ENCODE measurements around the gene IVNS1ABP.
"Not testable (repeated sequence)": the region's sequence is repeated elsewhere in the genome, so short reads cannot be mapped to it uniquely, and the experiment has no call there.

IVNS1ABP gene

DNA sequence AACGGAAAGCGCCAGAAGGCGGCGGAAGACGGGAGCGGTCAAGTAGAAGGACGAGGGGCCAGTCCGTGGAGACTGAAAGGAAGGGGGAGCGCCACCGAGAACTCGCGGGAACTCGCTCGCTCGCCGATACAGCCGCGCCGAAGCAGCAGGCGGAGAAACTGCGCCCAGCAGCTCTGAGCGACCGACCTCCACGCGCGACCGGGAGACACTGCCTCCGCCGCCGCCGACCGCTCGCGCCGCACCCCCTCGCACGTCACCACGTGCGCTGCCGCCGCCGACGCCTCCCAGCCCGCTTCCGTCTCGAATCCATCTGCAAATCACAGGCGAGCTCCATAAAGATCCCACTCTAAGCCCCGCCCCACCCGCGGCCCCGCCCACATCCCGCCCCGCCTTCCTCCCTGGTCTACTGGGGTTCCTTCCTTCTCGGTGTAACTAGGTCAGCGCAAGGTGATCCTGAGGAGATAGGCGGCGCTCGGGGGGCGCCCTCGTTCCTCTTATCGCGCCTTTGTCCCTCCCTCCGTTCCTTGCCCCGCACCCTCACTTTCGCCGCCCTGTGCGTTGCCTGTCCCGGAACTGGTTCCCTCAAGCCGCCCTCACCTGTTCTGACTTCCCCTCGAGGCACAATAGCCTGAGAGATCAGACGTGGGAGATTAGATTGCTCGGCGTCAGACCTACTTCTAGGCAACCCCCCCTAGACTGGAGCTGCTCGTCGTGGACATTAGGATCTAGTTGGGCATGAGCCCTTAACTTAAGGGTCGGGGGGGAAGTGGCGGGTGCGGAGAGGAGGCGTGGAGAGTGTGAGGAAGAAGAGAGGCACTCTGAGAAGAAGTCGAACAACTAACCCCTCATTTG is at the start of gene IVNS1ABP:
Gene IVNS1ABP (minus strand): TSS at position 210 of the 852 bp plus-strand sequence. CDS start 7,750 bp downstream, outside the sequence.
- TF ChIP-seq, protein P1, sequence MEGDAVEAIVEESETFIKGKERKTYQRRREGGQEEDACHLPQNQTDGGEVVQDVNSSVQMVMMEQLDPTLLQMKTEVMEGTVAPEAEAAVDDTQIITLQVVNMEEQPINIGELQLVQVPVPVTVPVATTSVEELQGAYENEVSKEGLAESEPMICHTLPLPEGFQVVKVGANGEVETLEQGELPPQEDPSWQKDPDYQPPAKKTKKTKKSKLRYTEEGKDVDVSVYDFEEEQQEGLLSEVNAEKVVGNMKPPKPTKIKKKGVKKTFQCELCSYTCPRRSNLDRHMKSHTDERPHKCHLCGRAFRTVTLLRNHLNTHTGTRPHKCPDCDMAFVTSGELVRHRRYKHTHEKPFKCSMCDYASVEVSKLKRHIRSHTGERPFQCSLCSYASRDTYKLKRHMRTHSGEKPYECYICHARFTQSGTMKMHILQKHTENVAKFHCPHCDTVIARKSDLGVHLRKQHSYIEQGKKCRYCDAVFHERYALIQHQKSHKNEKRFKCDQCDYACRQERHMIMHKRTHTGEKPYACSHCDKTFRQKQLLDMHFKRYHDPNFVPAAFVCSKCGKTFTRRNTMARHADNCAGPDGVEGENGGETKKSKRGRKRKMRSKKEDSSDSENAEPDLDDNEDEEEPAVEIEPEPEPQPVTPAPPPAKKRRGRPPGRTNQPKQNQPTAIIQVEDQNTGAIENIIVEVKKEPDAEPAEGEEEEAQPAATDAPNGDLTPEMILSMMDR (conservative IDR thresholded peaks at IDR 0.05; ENCODE audit: low read length): peak; percentile 31
- peak; percentile 93 for DNase-seq (ENCODE audit: low read depth)
- peak within 1 kb of the TSS; percentile 89 for H3K4me3 ChIP-seq (ENCODE audit: low read length)

GRCh38 chr1:185365951-185366350 is 48.9 kb upstream of the IVNS1ABP start:
- H3K4me3 ChIP-seq (ENCODE audit: low read length): no peak overlapping the region
- no peak for DNase-seq (ENCODE audit: low read depth)
- TF ChIP-seq, protein P1 (conservative IDR thresholded peaks at IDR 0.05; ENCODE audit: low read length): no peak

DNA sequence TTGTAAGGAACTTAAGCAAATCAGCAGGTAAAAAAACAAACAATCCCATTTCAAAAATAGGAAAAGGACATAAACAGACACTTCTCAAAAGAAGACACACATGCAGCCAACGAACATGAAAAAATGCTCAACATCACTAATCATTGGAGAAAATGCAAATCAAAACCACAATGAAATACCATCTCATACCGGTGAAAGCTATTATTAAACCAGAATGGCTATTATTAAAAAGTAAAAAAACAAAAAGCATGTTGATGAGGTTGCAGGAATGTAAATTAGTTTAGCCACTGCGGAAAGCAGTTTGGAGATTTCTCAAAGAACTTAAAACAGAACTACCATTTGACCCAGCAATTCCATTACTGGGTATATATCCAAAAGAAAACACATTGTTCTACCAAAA is 47.5 kb upstream of the IVNS1ABP start:
- H3K4me3 ChIP-seq (ENCODE audit: low read length); DNase-seq (ENCODE audit: low read depth): not testable (repeated sequence)

- no peak overlapping the region for H3K4me3 ChIP-seq (ENCODE audit: low read length)
- TF ChIP-seq, protein P1 (conservative IDR thresholded peaks at IDR 0.05; ENCODE audit: low read length): no peak
- no peak for DNase-seq (ENCODE audit: low read depth)
Measured at GRCh38 chr1:185363205-185363604, 46.2 kb upstream of the IVNS1ABP start.

DNA sequence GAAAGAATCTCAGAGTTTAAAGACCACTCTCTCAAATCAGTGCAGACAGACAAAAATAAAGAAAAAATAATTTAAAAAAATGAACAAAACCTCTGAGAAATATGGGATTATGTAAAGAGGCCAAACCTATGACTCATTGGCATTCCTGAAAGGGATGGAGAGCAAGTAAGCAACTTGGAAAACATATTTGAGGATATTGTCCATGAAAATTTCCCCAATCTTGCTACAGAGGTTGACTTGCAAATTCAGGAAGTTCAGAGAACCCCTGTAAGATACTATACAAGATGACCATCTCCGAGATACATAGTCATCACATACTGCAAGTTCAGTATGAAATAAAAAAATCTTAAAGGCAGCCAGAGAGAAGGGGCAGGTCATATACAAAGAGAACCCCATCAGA is 43.7 kb upstream of the IVNS1ABP start:
- H3K4me3 ChIP-seq (ENCODE audit: low read length): no peak overlapping the region
- TF ChIP-seq, protein P1 (conservative IDR thresholded peaks at IDR 0.05; ENCODE audit: low read length): no peak
- DNase-seq (ENCODE audit: low read depth): peak; percentile 68

- H3K4me3 ChIP-seq (ENCODE audit: low read length): no peak overlapping the region
- TF ChIP-seq, protein P1 (conservative IDR thresholded peaks at IDR 0.05; ENCODE audit: low read length): no peak
- DNase-seq (ENCODE audit: low read depth): no peak
Measured at GRCh38 chr1:185358957-185359356, 41.9 kb upstream of the IVNS1ABP start.

DNA sequence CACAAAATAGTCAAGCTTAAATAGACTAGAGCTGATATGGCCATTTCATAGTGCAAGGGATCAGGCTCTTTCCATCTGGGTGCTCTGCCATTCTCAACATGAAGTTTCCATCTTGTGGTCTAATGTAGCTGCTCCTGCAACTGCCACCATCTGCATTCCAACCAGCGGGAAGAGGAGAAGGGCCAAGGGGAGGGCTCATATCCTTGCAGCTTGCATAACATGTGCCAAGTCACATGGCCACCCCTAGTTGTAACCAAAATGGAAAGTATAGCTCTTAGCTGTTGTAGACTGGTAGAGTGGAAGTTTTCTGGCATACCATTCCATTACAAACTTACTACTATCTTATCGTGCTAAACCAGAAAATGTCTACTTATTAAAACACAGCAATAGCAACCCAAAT is 38.9 kb upstream of the IVNS1ABP start:
- H3K4me3 ChIP-seq (ENCODE audit: low read length): no peak overlapping the region
- DNase-seq (ENCODE audit: low read depth): peak; percentile 12
- TF ChIP-seq, protein P1 (conservative IDR thresholded peaks at IDR 0.05; ENCODE audit: low read length): no peak
